NCI-H524 (cell line): ENCODE results near the gene CHRM4.
"Not testable (repeated sequence)": the region's sequence is repeated elsewhere in the genome, so short reads cannot be mapped to it uniquely, and the experiment has no call there.

ENCODE experiments used
- DNase-seq, 2 experiments: peaks; one replicate each; lab custom pipeline; 2025; lab: John Stamatoyannopoulos, UW

Gene CHRM4

DNA sequence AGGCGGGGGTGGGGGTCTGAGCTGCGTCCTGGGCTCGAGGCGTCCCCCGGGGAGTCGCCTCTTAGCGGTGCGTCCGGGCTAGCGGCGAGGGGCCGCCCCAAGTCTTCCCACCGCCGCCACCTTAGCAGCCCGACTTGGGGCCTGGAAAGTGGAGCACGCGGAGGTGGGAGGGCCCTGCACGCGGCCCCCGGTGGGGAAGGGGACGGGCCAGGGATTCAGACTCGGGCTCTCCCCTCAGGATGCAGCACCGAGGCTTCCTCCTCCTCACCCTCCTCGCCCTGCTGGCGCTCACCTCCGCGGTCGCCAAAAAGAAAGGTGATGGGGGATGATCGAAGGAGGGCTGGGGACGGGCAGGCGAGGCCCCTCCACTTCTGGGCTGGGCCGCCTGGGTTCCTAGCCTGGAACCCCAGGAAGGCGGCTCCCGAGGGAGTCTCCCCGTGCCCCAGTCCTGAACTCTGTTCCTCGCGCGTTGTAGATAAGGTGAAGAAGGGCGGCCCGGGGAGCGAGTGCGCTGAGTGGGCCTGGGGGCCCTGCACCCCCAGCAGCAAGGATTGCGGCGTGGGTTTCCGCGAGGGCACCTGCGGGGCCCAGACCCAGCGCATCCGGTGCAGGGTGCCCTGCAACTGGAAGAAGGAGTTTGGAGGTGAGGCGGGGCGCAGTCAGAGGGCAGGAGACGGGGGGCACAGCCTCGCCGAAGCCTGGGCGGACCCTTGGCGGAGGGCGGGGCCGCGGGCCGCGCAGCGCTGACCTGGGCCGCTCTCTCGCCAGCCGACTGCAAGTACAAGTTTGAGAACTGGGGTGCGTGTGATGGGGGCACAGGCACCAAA lies 9.5 kb downstream of the CHRM4 start:
- peak in 1 of 2 experiments; percentile 43 for DNase-seq

DNA sequence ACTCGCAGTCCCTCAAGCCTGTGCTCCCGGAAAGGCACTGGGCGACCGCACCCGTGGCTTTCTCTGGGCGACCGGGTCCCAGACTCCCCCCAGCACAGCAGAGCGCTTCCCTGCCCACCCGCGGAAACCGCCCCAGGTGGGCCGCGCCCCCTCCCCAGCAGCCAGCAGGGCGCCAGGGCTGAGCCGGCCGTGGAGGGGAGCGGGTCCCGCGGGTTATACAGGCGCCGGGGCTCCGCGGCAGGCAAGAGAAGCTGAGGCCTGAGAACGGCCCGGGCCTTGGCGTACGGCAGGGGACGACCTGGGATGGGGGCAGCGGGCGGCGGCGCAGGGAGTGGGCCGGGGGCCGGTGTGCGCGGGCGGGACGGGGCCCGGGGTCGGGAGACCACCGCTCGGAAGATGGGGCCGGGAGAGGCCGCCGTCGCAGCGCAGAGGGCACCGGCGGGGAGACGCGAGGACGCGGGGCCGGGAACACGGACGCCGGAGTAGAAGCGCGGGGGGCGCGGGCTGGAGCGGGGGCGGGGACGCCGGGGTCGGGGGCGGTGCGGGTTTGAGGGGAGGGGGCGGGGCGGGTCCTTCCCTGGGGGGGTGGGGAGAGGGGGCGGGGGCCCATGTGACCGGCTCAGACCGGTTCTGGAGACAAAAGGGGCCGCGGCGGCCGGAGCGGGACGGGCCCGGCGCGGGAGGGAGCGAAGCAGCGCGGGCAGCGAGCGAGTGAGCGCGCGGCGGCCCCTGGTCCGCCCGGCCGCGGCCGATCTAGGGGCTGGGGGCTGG lies 10.3 kb downstream of the CHRM4 start, which contains the start of gene MDK:
TSS of gene MDK (plus strand) at position 622 of the 771 bp plus-strand sequence. CDS start 389 bp downstream, outside the sequence.
- DNase-seq = peak in 1 of 2 experiments; percentile 43

DNA sequence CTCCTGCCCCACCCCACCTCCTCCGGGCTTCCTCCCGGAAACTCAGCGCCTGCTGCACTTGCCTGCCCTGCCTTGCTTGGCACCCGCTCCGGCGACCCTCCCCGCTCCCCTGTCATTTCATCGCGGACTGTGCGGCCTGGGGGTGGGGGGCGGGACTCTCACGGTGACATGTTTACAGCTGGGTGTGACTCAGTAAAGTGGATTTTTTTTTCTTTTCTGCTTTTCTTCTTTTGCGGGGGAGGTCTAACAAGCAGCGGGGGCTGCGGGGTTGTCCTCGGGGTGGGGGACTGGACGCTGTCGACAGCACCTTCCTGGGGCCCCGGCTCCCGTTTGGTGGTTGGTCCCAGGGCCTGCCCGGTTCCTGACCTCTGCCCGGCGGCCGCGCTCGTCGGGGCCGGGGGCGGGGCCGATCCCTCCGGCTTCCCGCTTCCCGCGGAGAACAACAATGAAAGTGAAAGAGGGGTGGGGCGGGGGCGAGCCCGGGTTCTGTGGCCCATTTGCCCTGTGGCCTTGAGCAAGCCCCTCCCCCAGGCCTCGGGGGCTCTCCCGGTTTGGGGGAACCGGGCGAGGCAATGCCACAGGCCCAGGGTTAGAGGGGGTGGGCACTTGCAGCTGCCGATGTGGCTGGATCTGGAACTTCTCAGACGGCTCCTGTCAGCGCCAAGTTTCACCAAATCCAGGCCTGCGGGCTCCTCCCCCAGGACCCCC lies 11.1 kb downstream of the CHRM4 start:
- no peak for DNase-seq

- DNase-seq = peak in 1 of 2 experiments; percentile 61
Measured at GRCh38 chr11:46379482-46380293, 11.9 kb downstream of the CHRM4 start.

- DNase-seq = no peak
Measured at GRCh38 chr11:46378811-46379481, 12.6 kb downstream of the CHRM4 start.

- no peak for DNase-seq
Measured at GRCh38 chr11:46378296-46378695, 13.3 kb downstream of the CHRM4 start.

- no peak for DNase-seq
Measured at GRCh38 chr11:46377831-46378230, 13.7 kb downstream of the CHRM4 start.

DNA sequence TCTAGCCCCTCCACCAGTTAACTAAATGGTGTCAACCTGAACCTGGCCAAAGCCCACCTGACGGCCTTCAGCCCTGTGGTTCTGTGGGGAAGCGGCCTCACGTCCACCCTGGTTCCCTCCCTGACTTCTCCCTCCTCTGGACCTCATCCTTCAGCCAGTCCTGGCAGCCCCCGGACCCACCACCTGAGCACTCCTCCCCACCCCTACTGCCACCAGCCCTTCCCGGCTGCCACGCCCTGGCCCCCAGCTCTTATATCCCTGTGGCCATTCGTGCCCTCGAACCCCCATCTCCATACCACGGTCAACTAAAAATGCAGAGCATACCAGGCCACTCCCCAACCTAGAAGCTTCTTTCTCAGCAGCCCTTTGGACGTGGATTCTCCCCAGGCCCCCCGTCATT lies 14.3 kb downstream of the CHRM4 start:
- DNase-seq = no peak

- no peak for DNase-seq
Measured at GRCh38 chr11:46376258-46377050, 15.1 kb downstream of the CHRM4 start.

DNA sequence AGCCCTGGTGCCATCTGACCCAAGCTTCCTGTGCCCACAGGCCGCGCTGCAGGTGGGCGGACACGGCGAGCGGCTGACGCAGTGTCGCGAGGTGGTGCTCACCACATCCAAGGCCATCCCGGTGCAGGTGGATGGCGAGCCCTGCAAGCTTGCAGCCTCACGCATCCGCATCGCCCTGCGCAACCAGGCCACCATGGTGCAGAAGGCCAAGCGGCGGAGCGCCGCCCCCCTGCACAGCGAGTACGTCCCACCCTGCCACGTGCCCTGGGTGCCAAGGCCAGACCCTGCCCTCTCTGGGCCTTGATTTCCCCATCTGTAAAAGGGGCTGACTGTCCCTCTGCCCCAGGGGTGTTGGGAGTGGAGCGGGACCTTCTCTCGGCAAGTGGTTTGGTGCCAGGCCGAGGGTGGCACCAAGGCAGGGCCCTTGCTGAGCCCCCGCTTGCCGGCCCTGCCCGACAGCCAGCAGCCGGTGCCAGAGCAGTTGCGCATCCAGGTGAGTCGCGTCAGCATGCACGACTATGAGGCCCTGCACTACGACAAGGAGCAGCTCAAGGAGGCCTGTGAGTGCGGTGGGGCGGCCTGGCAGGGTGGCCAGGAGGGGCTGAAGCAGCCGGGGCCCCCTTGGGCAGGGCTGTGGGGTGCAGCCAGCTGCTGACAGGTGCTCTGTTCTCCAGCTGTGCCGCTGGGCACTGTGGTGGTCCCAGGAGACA lies 16.0 kb downstream of the CHRM4 start:
- no peak for DNase-seq

DNA sequence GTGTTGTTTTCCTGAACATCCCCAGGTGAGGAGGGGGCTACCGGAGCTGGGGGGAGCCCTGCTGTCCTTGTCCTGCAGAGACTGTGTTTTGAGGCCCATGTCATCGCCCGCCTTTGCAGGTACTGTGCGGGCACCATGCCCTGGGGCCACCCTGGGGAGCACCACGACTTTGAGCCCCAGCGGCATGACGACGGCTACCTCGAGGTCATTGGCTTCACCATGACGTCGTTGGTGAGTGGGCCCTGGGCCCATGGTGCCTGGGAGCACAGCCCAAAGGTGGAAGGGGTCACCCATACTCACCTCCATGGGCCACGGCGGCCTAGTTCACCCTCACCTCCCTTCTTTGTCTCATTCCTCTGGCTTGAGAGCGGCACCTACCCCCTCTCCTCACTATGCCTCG lies 16.8 kb downstream of the CHRM4 start:
- DNase-seq = no peak

DNA sequence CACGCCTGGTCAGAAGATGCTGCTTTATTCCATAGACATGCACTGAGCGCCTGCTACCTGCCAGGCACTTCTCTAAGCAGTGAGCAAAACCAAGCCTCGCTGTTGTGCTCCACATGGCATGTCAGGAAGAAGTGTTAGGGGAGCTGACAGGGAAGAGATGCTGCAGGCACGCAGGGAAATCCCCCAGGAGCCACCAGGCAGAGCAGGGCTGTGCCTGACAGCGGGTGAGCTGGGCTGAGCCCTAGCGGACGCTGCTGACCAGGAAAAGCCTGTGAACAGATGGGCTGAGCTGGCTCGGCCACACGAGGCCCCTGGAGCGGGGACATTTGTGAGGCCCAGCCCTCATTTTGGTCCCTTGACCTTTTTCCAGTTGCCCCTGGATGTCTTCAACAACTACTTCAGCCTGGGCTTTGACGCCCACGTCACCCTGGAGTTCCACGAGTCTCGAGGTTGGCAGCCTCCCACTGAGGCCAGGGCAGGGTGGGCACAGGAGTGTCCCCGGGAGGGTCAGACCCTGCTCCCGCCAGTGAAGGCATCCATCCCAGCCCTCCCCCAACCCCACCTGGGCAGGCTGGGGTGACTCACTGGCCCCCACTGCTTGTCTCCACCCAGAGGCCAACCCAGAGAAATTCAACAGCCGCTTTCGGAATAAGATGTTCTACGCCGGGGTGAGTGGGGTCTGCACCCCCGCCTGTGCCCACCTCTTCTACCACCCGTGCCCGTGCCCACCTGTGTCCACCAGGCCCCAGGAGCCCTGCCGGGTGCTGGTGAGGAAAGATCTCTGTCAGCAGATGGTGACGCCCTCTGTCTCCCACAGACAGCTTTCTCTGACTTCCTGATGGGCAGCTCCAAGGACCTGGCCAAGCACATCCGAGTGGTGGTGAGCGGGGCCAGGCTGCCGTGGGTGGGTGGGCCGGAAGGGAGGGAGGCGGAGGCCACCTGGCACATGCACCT lies 17.5 kb downstream of the CHRM4 start:
- DNase-seq = no peak

- not testable (repeated sequence) for DNase-seq
Measured at GRCh38 chr11:46372501-46372900, 19.1 kb downstream of the CHRM4 start.

DNA sequence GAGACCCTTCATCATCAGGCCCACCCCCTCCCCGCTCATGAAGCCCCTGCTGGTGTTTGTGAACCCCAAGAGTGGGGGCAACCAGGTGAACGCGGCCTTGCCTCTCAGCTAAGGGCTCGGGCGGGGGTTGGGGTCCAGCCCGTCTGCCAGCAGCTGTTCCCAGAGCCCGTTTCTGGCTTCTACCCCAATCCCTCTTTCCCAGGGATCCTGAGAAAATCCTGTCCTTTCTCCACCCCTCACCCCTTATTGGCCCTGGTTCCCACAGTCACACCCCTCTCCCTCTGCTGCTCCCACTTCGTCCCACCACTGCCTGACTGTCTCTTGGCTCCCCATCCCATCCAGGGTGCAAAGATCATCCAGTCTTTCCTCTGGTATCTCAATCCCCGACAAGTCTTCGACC lies 19.5 kb downstream of the CHRM4 start:
- DNase-seq = no peak

GRCh38 chr11:46371262-46371661 lies 20.3 kb downstream of the CHRM4 start:
- DNase-seq = not testable (repeated sequence)

- DNase-seq = no peak
Measured at GRCh38 chr11:46370253-46370652, 21.3 kb downstream of the CHRM4 start.

GRCh38 chr11:46369458-46370152 lies 22.0 kb downstream of the CHRM4 start:
- peak in 1 of 2 experiments; percentile 71 for DNase-seq

- DNase-seq = no peak
Measured at GRCh38 chr11:46367916-46368267, 23.7 kb downstream of the CHRM4 start.
